Endothelial cell of umbilical vein (primary cell): ENCODE measurements around the gene ALDH5A1.

Source experiments
- CTCF ChIP-seq, 2 donors: IDR thresholded peaks; 1 replicate in 1 of 2; 2 replicates in 1 of 2; pipeline ENCODE4 v1.5.1; 2011; ENCODE audit warnings: low read length in 2 of 2, mild to moderate bottlenecking in 2 of 2, moderate library complexity in 2 of 2, control low read depth in 1 of 2, inconsistent platforms in 1 of 2, low read depth in 1 of 2; ENCODE audit not compliant: insufficient read depth in 1 of 2; ENCODE audit errors: extremely low read depth in 1 of 2
- EZH2 ChIP-seq: IDR thresholded peaks from 2 replicates; pipeline ENCODE4 v1.6.1; 2012; ENCODE audit warnings: borderline replicate concordance, low read depth, mild to moderate bottlenecking, moderate library complexity, low read length, inconsistent platforms; ENCODE audit not compliant: severe bottlenecking
- MAX ChIP-seq: IDR thresholded peaks from 2 replicates; pipeline ENCODE4 v1.6.1; 2011; ENCODE audit not compliant: insufficient read depth, insufficient read length
- MYC ChIP-seq: IDR thresholded peaks from one replicate; pipeline ENCODE4 v1.6.1; 2011; ENCODE audit warnings: mild to moderate bottlenecking, low read depth, low read length
- POLR2A ChIP-seq: IDR thresholded peaks from 2 replicates; pipeline ENCODE4 v1.6.1; 2012; ENCODE audit warnings: low read depth, mild to moderate bottlenecking, control low read depth, low read length
- POLR2AphosphoS5 ChIP-seq: IDR thresholded peaks from 2 replicates; pipeline ENCODE4 v1.6.1; 2012; ENCODE audit warnings: low read depth, mild to moderate bottlenecking, control low read depth, low read length, moderate library complexity; ENCODE audit not compliant: insufficient read depth

GRCh38 chr6:24486065-24486464, 8.7 kb upstream of the ALDH5A1 start:
- no peak for TF ChIP-seq CTCF (IDR thresholded peaks at IDR 0.05; ENCODE audit: extremely low read depth in 1 of 2, insufficient read depth in 1 of 2, low read depth in 1 of 2, low read length in 2 of 2)
- no peak for TF ChIP-seq MYC
- no peak for TF ChIP-seq POLR2A
- no peak for TF ChIP-seq EZH2
- TF ChIP-seq MAX = no peak
- TF ChIP-seq POLR2AphosphoS5 = no peak
